Trophoblast cell (in vitro differentiated cells and primary cell): ENCODE measurements around the gene MYCBP.
"Not testable (repeated sequence)": the region's sequence is repeated elsewhere in the genome, so short reads cannot be mapped to it uniquely, and the experiment has no call there.

Experiments
- DNase-seq, 2 donors: peaks; one replicate each; pipeline ENCODE4 v3.0.0-alpha.2; 2016
- H2AFZ ChIP-seq: 2 replicates; pipeline ENCODE4 v1.6.1; 2013; ENCODE audit warnings: low read length, moderate library complexity, mild to moderate bottlenecking; ENCODE audit not compliant: insufficient read depth, poor library complexity
- H2AK5ac ChIP-seq: 2 replicates; pipeline ENCODE4 v1.6.1; 2013; ENCODE audit warnings: mild to moderate bottlenecking, low read length
- H2BK120ac ChIP-seq: 2 replicates; pipeline ENCODE4 v1.6.1; 2013; ENCODE audit warnings: low read length, mild to moderate bottlenecking, moderate library complexity; ENCODE audit not compliant: insufficient read depth, poor library complexity
- H2BK12ac ChIP-seq: 2 replicates; pipeline ENCODE4 v1.6.1; 2013; ENCODE audit warnings: mild to moderate bottlenecking, low read length, moderate library complexity
- H2BK5ac ChIP-seq: 2 replicates; pipeline ENCODE4 v1.6.1; 2013; ENCODE audit warnings: low read length, low read depth, moderate library complexity, mild to moderate bottlenecking; ENCODE audit not compliant: poor library complexity
- H3K14ac ChIP-seq: 2 replicates; pipeline ENCODE4 v1.6.1; 2013; ENCODE audit warnings: mild to moderate bottlenecking, low read length
- H3K18ac ChIP-seq: 2 replicates; pipeline ENCODE4 v1.6.1; 2013; ENCODE audit warnings: mild to moderate bottlenecking, low read length
- H3K23ac ChIP-seq: 2 replicates; pipeline ENCODE4 v1.6.1; 2013; ENCODE audit warnings: low read length
- H3K27ac ChIP-seq: 2 replicates; pipeline ENCODE4 v1.5.1; 2013; ENCODE audit warnings: low read depth, mild to moderate bottlenecking, inconsistent platforms, low read length, moderate library complexity
- H3K27me3 ChIP-seq: 2 replicates; pipeline ENCODE4 v1.6.1; 2013; ENCODE audit warnings: inconsistent platforms, mild to moderate bottlenecking, low read length, moderate library complexity; ENCODE audit not compliant: insufficient read depth
- H3K36me3 ChIP-seq, 2 experiments: 1 replicate in 1 of 2; 2 replicates in 1 of 2; pipeline ENCODE4 v1.6.1; 2013; ENCODE audit warnings: low read length in 2 of 2, mild to moderate bottlenecking in 2 of 2, moderate library complexity in 1 of 2; ENCODE audit not compliant: insufficient read depth in 2 of 2, control insufficient read depth in 1 of 2
- H3K4ac ChIP-seq: 2 replicates; pipeline ENCODE4 v1.6.1; 2013; ENCODE audit warnings: low read depth, mild to moderate bottlenecking, low read length, moderate library complexity
- H3K4me1 ChIP-seq, 2 experiments: 1 replicate in 1 of 2; 2 replicates in 1 of 2; pipeline ENCODE4 v1.6.1; 2013; ENCODE audit warnings: low read length in 2 of 2, mild to moderate bottlenecking in 2 of 2, moderate library complexity in 1 of 2; ENCODE audit not compliant: insufficient read depth in 2 of 2, control insufficient read depth in 1 of 2
- H3K4me2 ChIP-seq: 2 replicates; pipeline ENCODE4 v1.6.1; 2013; ENCODE audit warnings: inconsistent platforms, mild to moderate bottlenecking, low read length, moderate library complexity
- H3K4me3 ChIP-seq: 2 replicates; pipeline ENCODE4 v1.5.1; 2013; ENCODE audit warnings: mild to moderate bottlenecking, low read depth, low read length, inconsistent platforms
- H3K79me1 ChIP-seq: one replicate; pipeline ENCODE4 v1.6.1; 2013; ENCODE audit warnings: low read length
- H3K79me2 ChIP-seq: 2 replicates; pipeline ENCODE4 v1.6.1; 2013; ENCODE audit warnings: low read length, mild to moderate bottlenecking; ENCODE audit not compliant: control insufficient read depth, insufficient read depth, poor library complexity
- H3K9ac ChIP-seq: 2 replicates; pipeline ENCODE4 v1.6.1; 2013; ENCODE audit warnings: mild to moderate bottlenecking, low read length
- H3K9me3 ChIP-seq: 2 replicates; pipeline ENCODE4 v1.6.1; 2013; ENCODE audit warnings: low read depth, mild to moderate bottlenecking, control low read depth, inconsistent platforms, low read length; ENCODE audit not compliant: insufficient read depth
- H4K12ac ChIP-seq: 2 replicates; pipeline ENCODE4 v1.6.1; 2013; ENCODE audit warnings: low read depth, mild to moderate bottlenecking, low read length, moderate library complexity
- H4K8ac ChIP-seq: 2 replicates; pipeline ENCODE4 v1.6.1; 2013; ENCODE audit warnings: low read depth, mild to moderate bottlenecking, low read length, moderate library complexity
- H4K91ac ChIP-seq: one replicate; pipeline ENCODE4 v1.6.1; 2013; ENCODE audit warnings: low read depth, mild to moderate bottlenecking, low read length, moderate library complexity
- WGBS: extraction: QIAGEN DNeasy Blood & Tissue Kit; methylation state at CpG from one replicate; pipeline ENCODE4 v1.1.7; 2013; ENCODE audit warnings: missing lambda C conversion rate; ENCODE audit not compliant: insufficient read length, insufficient coverage; ENCODE audit errors: extremely low coverage; 5-methylcytosine and 5-hydroxymethylcytosine counted together

The MYCBP gene

DNA sequence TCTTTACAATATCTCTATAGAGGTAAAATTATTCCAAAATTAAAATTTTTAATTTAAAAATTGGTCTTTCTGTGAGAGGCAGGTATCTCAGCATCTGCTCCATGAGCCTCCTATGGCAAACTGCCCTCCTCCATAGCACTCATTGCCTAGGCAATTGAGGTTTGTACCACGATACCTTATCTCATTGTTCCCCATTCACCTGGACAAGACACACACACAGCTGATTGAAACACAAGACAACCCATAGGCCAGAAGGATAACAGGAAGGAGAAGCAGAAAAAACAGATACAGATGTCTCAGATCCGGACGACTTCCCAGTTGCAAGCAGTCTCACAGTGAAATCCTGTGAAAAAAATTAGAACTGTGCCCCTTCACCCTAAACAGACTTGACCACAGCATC is 44.2 kb upstream of the MYCBP start:
- Histone ChIP-seq H4K8ac (no peak overlapping the region), H3K4me2 (no peak overlapping the region), H4K12ac (no peak overlapping the region), H3K23ac (no peak overlapping the region), H3K79me2 (no peaks in the 10 kb centered on the region), H3K27ac (no peak overlapping the region), H3K9me3 (no peaks in the 10 kb centered on the region), H3K18ac (no peak overlapping the region), H3K4me3 (no peak overlapping the region), H2BK12ac (no peak overlapping the region), H2AFZ (no peak overlapping the region), H2BK5ac (no peak overlapping the region), H3K27me3 (no peaks in the 10 kb centered on the region), H3K14ac (no peak overlapping the region), H3K79me1 (no peaks in the 10 kb centered on the region), H3K4ac (no peak overlapping the region), H3K9ac (no peak overlapping the region), H3K36me3 (no peaks in the 10 kb centered on the region), H2BK120ac (no peak overlapping the region), H3K4me1 (no peaks in the 10 kb centered on the region), H4K91ac (no peak overlapping the region), H2AK5ac (no peak overlapping the region)
- no CpG with 5 or more reads among the region's 3 CpGs for WGBS
- DNase-seq: no peak

DNA sequence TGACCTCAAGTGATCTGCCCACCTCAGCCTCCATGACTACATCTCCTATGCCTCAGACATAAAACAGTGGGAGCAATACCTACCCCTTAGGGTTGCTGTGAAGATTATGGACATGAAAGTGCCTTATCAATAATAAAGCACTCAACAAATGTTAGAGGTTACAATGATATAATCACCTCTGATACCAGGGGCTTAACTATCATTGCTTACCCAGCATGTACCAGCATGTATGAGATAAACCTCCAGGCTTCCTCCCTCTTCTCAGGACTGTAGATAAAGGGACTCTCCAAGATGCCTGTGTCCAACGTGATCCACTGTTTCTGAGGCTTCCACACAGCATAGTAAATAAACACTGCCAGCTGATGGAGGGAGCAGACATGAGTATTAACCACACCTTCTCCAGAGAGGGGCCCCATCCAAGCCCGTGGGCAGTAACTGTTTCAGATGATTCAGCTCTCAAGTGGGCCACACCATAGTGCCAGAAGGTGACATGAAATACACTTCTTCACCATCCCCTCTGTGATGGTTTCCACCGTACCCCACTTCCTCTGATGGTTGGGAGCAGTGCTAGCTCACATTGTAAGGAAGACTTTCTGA is 42.3 kb upstream of the MYCBP start:
- Histone ChIP-seq H3K9me3 (no peaks in the 10 kb centered on the region), H3K18ac (no peak overlapping the region), H2AK5ac (no peak overlapping the region), H2BK5ac (no peak overlapping the region), H3K79me2 (no peaks in the 10 kb centered on the region), H3K23ac (no peak overlapping the region), H2BK12ac (no peak overlapping the region), H4K12ac (no peak overlapping the region), H2AFZ (no peak overlapping the region), H3K27me3 (no peaks in the 10 kb centered on the region), H3K4me2 (no peak overlapping the region), H4K91ac (no peak overlapping the region), H2BK120ac (no peak overlapping the region), H3K4me3 (no peak overlapping the region), H3K14ac (no peak overlapping the region), H3K27ac (no peak overlapping the region), H3K36me3 (no peaks in the 10 kb centered on the region), H3K4me1 (no peaks in the 10 kb centered on the region), H4K8ac (no peak overlapping the region), H3K4ac (no peak overlapping the region), H3K9ac (no peak overlapping the region), H3K79me1 (no peaks in the 10 kb centered on the region)
- peak; percentile 38 to 59 for DNase-seq
- WGBS: no CpG with 5 or more reads among the region's 3 CpGs

DNA sequence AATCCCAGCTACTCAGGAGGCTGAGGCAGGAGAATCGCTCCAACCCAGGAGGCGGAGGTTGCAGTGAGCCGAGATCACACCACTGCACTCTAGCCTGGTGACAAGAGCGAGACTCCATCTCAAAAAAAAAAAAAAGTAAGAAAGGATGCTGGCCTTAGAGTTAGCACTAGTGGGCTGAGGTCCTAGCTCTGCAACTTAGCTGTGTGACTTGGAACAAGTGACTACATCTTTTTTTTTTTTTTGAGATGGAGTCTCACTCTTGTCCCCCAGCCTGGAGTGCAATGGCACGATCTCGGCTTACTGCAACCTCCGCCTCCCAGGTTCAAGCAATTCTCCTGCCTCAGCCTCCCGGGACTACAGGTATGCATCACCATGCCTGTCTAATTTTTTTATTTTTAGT is 41.8 kb upstream of the MYCBP start:
- H3K79me1 ChIP-seq, H3K4me2 ChIP-seq, H2AK5ac ChIP-seq, H2BK12ac ChIP-seq, H3K4me1 ChIP-seq, H3K79me2 ChIP-seq, H4K8ac ChIP-seq, H2AFZ ChIP-seq, H3K27ac ChIP-seq, H4K91ac ChIP-seq, H3K27me3 ChIP-seq, H3K14ac ChIP-seq, H3K9me3 ChIP-seq, H2BK5ac ChIP-seq, DNase-seq, H3K4ac ChIP-seq, H3K23ac ChIP-seq, H3K36me3 ChIP-seq, H3K4me3 ChIP-seq, H3K18ac ChIP-seq, H3K9ac ChIP-seq, H4K12ac ChIP-seq, H2BK120ac ChIP-seq: not testable (repeated sequence)
- no CpG with 5 or more reads among the region's 8 CpGs for WGBS

- no peak overlapping the region for H3K18ac ChIP-seq
- WGBS: no CpG with 5 or more reads among the region's 13 CpGs
- no peak overlapping the region for H2AFZ ChIP-seq
- no peak overlapping the region for H3K4me3 ChIP-seq
- DNase-seq: no peak
- no peak overlapping the region for H3K23ac ChIP-seq
- H3K4ac ChIP-seq: no peak overlapping the region
- no peaks in the 10 kb centered on the region for H3K79me1 ChIP-seq
- H3K9ac ChIP-seq: no peak overlapping the region
- H4K91ac ChIP-seq: no peak overlapping the region
- H3K36me3 ChIP-seq: no peaks in the 10 kb centered on the region
- H3K4me2 ChIP-seq: no peak overlapping the region
- no peak overlapping the region for H4K8ac ChIP-seq
- no peaks in the 10 kb centered on the region for H3K9me3 ChIP-seq
- no peaks in the 10 kb centered on the region for H3K27me3 ChIP-seq
- no peak overlapping the region for H2BK12ac ChIP-seq
- H2AK5ac ChIP-seq: no peak overlapping the region
- no peak overlapping the region for H3K27ac ChIP-seq
- no peaks in the 10 kb centered on the region for H3K79me2 ChIP-seq
- H2BK120ac ChIP-seq: no peak overlapping the region
- H4K12ac ChIP-seq: no peak overlapping the region
- no peak overlapping the region for H2BK5ac ChIP-seq
- no peak overlapping the region for H3K14ac ChIP-seq
- no peaks in the 10 kb centered on the region for H3K4me1 ChIP-seq
These were observed 35.7 kb upstream of the MYCBP start for GRCh38 chr1:38908821-38909220.
